LHCN-M2 (cell line): ENCODE results near the gene ANGPTL3. TPM values are rescaled to one million over a fixed set of nuclear protein-coding genes. Genes with fewer than 3 reads are reported as not detected.
"Not testable (repeated sequence)": the region's sequence is repeated elsewhere in the genome, so short reads cannot be mapped to it uniquely, and the experiment has no call there.

Experiments
- DNase-seq: peaks from one replicate; pipeline ENCODE4 v3.0.0-alpha.2; 2012; ENCODE audit warnings: low read depth
- polyA plus RNA-seq: library from polyadenylated mRNA; unstranded; fragments of >200 nt; gene quantifications from one replicate; pipeline ENCODE4 v1.2.1, GENCODE V29; 2012; ENCODE audit warnings: missing spikeins
- total RNA-seq: library from RNA; depleted of rRNA; stranded (reverse); fragments of >200 nt; gene quantifications from 2 replicates; pipeline ENCODE4 v1.2.3, GENCODE V29; 2014; rRNA removed

Gene ANGPTL3, protein sequence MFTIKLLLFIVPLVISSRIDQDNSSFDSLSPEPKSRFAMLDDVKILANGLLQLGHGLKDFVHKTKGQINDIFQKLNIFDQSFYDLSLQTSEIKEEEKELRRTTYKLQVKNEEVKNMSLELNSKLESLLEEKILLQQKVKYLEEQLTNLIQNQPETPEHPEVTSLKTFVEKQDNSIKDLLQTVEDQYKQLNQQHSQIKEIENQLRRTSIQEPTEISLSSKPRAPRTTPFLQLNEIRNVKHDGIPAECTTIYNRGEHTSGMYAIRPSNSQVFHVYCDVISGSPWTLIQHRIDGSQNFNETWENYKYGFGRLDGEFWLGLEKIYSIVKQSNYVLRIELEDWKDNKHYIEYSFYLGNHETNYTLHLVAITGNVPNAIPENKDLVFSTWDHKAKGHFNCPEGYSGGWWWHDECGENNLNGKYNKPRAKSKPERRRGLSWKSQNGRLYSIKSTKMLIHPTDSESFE
- total RNA-seq: not detected in 2 replicates
- 0.04 TPM for polyA plus RNA-seq

DNA sequence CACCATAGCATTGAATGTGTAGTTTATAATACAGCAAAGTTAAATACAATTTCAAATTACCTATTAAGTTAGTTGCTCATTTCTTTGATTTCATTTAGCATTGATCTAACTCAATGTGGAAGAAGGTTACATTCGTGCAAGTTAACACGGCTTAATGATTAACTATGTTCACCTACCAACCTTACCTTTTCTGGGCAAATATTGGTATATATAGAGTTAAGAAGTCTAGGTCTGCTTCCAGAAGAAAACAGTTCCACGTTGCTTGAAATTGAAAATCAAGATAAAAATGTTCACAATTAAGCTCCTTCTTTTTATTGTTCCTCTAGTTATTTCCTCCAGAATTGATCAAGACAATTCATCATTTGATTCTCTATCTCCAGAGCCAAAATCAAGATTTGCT lies at the start of gene ANGPTL3:
Gene ANGPTL3, plus strand, starts transcription at position 240 of the 400 bp plus-strand sequence. Its CDS starts 47 bp downstream, at position 287.
- DNase-seq: no peak

DNA sequence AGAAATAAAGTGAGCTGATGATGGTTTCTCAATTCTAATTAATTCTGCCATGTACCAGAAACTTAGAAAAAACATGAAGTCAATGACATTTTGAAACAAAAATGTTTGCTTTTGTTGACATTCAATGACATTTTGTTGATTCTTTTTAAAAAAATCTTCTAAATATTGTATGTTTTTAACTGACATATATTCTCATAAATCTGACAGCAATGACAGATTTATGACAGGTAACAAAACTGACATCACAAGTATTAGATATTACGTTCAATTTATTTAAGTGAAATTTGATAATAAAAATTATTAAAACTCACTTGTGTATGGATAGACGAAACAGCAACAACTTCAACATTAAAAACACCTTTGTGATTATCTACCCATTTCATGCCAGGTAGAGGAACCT lies 36.0 kb upstream of the ANGPTL3 start:
- no peak for DNase-seq

DNA sequence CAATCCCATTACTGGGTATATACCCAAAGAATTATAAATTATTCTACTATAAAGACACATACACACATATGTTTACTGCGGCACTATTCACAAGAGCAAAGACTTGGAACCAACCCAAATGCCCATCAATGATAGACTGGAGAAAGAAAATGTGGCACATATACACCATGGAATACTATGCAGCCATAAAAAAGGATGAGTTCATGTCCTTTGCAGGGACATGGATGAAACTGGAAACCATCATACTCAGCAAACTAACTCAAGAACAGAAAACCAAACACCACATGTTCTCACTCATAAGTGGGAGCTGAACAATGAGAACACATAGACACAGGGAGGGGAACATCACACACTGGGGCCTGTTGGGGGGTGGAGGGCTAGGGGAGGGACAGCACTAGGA lies 30.1 kb upstream of the ANGPTL3 start:
- DNase-seq: not testable (repeated sequence)

DNA sequence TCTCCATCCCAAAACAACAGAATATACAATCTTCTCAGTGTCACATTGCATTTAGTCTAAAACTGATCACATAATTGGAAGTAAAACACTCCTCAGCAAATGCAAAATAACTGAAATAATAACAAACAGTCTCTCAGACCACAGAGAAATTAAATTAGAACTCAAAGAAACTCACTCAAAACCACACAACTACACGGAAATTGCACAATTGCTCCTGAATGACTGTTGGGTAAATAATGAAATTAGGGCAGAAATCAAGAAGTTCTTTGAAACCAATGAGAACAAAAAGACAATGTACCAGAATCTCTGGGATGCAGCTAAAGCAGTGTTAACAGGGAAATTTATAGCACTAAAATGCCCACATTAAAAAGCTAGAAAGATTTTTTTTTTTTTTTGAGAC lies 29.4 kb upstream of the ANGPTL3 start:
- peak; percentile 5 for DNase-seq

DNA sequence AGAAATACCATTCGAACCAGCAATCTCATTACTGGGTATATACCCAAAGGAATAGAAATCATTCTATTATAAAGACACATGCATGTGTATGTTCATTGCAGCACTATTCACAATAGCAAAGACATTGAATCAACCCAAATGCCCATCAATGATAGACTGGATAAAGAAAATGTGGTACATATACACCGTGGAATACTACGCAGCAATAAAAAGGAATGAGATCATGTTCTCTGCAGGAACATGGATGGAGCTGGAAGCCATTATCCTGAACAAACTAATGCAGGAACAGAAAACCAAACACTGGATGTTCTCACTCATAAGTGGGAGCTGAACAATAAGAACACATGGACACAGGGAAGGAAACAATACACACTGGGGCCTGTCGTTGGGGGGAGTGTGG lies 25.8 kb upstream of the ANGPTL3 start:
- not testable (repeated sequence) for DNase-seq

DNA sequence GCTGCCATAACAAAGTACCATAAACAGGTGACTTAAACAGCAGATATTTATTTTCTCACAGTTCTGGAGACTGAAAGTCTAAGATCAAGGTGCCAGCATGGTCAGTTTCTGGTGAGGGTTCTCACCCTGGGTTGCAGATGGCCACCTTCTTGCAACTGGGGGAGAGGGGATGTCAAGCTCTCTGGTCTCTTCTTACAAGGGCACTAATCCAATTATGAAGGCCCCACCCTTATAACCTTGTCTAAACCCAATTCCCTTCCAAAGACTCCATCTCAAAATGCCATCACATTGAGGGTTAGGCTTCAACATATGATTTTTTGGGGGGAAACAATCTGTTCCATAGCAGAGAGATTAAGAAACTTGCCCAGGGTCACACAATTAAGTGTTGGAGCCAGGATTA lies 24.8 kb upstream of the ANGPTL3 start:
- DNase-seq: no peak

DNA sequence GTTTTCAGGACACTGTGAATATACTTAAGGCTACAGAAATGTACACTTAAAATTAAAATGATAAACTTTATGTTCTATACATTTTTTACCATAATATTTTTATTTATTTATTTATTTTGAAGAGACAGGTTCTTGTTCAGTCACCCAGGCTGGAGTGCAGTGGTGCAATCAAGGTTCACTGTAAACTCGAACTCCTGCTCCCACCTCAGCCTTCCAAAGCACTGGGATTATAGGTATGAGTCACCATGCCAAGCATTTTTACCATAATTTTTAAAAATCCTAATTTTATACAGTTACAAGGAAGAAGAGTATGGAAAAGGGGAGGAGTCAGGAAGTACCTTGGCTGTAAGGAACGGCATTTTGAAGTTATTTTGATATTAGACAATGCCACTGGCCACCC lies 23.6 kb upstream of the ANGPTL3 start:
- DNase-seq: no peak

DNA sequence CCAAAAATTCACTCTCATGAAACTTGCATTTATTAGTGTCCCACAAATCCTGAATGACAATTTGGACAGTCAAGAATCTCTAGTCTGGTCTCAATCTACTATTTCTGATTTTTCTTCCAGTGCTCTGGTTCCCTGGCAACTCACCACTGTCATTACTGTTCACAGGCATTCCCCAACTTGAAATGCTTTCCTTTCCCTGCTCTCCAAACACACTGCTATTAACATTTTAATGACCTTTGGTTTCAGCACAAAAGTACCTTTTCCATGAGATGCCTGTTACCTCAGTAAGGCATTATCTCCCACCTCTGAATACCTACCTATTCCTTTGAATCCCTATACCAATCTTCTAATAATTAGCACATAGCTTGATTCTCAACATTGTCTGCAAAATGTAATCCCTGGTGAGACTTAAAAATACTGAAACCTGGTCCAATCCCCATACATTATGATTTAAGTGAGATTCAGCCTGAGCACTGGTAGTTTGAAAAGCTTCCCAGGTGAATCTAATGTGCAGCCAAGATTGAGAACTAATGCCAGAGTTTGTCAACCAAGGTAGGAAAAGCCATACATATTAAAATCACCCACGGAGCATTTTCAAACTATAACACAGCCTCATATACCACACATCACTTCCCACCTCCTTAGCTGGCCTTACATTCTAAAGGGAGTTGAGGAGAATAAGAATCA lies 11.7 kb upstream of the ANGPTL3 start:
- DNase-seq: no peak

DNA sequence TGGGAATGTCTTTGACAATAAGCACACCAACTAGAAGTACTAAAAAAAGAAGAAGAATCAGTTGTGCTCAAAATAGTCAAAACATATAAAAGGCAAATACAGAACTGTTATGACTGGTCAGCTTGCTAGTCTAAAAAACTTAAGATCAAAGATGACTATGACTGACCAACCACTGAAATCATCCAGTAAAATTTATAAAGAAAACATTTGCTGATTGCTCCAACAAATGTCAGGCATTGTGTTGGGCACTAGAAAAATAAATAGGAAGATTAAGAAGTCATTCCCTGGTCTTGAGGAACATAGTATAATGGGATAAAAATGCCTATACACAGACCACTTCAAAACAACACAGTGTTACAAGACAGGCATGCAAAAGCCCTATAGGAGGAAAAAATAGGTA lies 9.3 kb upstream of the ANGPTL3 start:
- DNase-seq: peak; percentile 72

DNA sequence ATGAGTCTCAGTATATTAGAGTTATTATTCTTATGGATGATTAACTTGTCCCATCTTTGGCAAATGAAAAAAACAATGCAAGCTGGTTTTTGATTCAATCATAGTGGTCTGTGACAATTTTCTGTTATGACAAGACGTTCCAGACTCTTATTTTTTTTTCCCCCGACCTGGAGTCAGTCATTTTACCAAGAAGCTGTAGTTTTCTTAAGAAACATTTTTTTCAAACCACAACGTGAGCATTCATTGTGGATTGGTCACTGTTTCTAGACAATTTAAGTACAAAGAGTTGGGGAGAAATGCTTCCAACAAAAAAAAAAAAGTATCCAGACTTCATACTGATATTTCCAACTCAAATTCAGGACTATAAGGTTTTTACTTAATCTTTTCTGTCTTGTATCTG lies 8.0 kb upstream of the ANGPTL3 start:
- peak; percentile 74 for DNase-seq

DNA sequence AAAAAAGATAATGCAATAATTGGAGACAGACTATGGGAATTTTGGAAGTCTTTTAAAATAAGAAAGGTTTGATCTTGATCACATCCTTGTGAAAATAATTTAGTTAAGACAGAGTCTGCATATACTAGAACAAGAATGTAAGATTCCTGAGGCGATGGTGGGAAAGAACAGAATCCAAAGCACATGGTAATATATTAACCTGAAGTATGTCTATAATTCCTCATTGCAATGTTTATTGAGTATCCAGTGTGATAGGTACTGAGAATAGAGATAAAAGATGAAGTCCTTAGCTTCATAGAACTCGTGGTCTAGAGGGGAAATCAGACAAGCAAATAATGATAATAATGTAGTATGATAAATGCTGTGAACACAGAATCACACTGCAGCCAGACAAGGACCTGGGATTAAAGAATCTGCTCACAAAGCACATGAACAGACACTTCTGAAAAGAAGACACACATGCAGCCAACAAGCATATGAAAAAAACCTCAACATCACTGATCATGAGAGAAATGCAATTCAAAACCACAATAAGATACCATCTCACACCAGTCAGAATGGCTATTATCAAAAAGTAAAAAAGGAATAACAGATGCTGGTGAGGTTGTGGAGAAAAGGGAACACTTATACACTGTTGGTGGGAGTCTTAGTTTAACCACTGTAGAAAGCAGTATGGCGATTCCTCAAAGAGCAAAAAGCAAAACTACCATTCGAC lies 6.9 kb upstream of the ANGPTL3 start:
- DNase-seq: peak; percentile 7

DNA sequence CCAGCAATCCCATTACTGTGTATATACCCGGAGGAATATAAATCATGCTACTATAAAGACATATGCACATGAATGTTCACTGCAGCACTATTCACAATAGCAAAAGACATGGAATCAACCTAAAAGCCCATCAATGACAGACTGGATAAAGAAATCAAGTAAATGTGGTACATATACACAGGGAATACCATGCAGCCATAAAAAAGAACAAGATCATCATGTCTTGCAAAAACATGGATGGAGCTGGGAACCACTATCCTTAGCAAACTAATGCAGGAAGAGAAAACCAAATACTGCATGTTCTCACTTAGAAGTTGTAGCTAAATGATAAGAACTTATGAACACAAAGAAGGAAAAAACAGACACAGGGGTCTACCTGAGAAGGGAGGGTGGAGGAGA lies 6.4 kb upstream of the ANGPTL3 start:
- DNase-seq: no peak

DNA sequence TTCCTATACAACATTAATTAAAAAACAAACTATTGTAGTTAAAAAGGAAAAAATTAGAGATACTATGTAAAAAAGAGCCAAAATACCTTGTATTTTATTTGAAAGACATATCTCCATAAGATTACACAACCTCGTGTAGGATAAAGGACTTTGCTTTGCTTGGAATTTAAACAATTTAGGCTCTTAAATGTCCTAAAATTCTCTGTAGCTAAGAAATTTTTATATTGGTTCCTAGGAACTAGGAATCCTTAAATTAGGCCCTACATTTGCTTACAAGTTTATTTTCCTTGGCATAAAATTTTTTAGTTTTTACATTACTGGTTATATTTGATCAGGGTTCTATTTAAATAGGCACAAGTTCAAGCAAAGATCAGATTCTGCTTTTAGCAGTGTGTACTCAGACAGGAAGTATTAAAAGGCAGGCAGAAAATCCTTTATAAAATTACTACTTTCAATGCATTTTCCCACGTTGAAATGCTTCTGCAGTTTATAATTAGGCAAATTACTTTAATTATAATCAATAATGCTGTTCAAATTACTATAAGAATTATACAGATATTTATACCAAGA lies 3.4 kb upstream of the ANGPTL3 start:
- no peak for DNase-seq

DNA sequence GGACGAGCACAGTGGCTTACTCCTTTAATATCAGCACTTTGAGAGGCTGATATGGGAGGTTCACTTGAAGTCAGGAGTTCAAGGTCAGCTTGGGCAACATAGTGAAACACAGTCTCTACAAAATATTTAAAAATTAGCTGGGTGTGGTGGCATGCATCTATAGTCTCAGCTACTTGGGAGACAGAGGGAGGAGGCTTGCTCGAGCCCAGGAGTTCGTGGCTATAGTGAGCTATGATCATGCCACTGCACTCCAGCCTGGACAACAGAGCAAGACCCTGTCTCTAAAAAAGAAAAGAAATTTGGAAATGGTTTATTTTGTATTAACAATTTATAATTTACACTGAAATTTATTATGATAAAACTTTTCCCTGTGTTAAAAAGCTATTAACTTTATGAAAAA lies 1.7 kb upstream of the ANGPTL3 start:
- DNase-seq: no peak

DNA sequence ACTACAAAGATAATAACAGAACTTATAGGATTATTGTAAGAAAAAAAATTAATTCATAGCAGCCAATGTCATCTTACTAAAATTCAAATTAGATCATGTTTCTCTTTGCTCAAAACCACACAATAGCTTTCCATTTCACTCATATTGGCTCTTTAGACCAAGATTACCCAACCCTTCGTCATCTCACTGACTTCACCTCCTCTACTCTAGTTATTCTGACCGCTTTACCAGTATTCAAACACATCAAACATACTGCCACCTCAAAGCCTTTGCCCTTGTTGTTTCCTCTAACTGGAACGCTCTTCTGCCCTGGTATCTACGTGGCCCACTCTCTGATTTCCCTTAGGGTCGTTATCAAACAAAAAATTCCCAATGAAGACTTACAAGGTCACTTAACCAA lies 1.7 kb downstream of the ANGPTL3 start:
- DNase-seq: no peak

DNA sequence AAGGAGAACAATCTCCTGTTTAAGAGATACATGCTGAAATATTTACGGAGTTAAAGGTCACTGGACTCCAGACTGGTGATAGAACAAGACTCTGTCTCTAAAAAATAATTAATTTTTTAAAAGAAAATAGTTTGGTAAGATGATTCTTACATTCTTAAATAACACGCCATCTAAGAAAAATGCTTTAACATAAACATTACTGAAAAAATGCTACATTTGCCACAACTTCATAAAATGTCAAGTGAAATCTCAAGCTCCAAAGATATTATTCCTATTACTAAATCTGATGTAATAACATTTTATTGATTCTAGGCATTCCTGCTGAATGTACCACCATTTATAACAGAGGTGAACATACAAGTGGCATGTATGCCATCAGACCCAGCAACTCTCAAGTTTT lies 4.1 kb downstream of the ANGPTL3 start:
- no peak for DNase-seq

DNA sequence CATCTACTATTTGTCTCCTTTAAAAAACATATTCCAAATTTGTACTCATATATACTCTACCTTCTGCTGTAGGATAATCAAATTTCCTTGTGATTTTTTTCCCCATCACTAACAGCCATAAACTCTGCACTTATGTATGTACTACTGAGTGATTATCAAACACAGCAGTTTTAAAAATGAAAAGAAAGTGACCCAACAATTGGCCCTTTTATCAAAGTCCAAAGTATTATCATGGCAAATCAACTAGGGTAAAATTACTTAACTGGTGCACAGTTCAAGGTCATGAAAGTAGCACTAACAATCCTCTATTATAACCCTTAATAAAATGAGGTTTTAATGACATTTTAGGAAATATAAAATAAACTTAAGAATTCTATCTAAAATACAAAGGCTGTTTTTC lies 11.6 kb downstream of the ANGPTL3 start:
- DNase-seq: no peak

DNA sequence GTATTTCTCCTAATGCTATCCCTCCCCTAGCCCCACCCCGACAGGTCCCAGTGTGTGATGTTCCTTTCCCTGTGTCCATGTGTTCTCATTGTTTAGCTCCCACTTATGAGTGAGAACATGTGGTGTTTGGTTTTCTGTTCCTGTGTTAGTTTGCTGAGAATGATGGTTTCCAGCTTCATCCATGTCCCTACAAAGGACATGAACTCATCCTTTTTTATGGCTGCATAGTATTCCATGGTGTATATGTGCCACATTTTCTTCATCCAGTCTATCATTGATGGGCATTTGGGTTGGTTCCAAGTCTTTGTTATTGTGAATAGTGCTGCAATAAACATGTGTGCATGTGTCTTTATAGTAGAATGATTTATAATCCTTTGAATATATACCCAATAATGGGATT lies 13.3 kb downstream of the ANGPTL3 start:
- not testable (repeated sequence) for DNase-seq

DNA sequence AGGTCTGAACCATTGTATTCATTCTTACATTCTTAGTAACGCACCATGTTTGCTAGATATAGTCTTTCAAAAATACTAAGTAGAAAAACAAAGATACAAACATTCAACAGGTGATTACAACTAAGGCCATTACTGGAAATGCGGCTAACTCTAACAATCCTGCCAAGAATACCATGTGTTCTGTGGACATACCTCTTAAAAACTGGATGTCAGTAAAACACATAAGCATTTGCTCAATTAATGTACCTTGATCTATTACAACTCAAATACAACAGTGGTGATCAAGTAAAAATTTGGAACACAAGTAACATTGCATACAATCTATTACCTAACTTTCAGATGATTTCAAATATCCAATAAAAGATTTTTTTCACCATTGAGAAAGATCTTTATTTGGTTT lies 15.4 kb downstream of the ANGPTL3 start:
- no peak for DNase-seq

DNA sequence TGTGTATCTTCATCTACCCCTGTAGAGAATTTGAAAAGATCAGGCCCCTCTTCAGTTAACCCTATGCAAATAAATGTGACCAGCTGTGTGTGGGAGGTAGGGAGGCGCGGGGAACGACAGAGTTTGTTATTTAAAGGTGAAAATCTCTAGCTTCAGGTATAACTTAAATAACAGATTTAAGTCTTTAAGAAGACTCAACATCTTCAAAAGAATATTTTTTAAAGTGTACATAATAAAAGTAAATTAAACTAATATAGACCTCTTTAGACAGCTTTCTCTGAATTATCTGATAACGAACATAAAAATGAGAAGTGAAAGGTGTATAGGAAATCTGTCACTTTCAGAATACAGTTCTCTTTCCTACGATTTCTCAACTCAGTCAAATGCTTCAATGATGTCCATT lies 16.0 kb downstream of the ANGPTL3 start:
- DNase-seq: no peak

DNA sequence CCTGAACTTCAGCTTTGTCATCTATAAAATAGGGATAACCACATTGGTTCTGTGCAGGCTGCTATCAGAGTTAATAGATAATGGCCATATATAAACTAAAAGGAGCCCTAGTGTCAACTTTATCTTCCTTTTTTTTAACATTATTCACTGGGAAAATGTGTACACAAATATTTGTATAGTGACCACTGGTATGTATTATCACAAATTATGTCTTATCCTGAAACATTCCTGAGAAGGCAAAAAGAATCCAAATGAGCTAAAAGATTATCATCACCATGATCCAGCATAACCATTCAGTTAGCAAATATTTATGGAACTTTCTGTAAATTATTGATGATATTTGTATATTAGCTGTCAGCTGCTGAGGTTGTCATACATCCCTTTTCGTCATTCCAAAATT lies 16.6 kb downstream of the ANGPTL3 start:
- DNase-seq: no peak

DNA sequence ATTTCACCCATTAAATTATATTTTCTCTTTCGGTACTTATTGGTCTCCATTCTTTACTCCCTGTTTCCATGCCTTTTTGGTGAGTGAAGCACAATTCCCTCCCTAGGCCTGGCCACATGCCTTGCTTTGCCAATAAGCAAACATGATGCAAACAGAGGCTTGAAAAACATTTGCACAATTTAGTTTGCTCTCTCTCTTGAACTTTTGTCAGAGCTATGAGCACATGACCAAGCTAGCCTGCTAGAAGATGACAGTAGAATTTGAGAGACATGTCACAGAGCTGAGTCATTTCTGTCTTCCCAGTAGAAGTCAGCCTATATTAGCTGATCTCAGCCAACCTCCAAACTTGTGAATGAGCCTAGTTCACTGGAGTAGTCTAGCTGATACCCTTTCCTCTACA lies 24.6 kb downstream of the ANGPTL3 start:
- peak; percentile 93 for DNase-seq
